Activated CD4-positive, alpha-beta memory T cell treated with anti-CD3 and anti-CD28 coated beads for 36 hours (primary cell): Measurements from ENCODE around the gene KCNJ13. TPM values are rescaled to one million over a fixed set of nuclear protein-coding genes. Genes with fewer than 3 reads are reported as not detected.
"Not testable (repeated sequence)": the region's sequence is repeated elsewhere in the genome, so short reads cannot be mapped to it uniquely, and the experiment has no call there.

Experiments used
- CTCF ChIA-PET: fragments of 350-600 bp; sonication (Branson Sonifier 250); formaldehyde crosslinking; loops from one replicate; lab custom pipeline; 2021; ENCODE audit warnings: antibody characterized with exemption, inconsistent platforms; lab: Charles Lee
- POLR2A ChIA-PET: fragments of 350-600 bp; sonication (Branson Sonifier 250); formaldehyde crosslinking; loops from one replicate; lab custom pipeline; 2021; ENCODE audit warnings: antibody characterized with exemption; lab: Charles Lee
- DNase-seq: peaks from one replicate; pipeline ENCODE4 v3.0.0-alpha.2; 2020
- H3K27ac Mint-ChIP-seq: one replicate; pipeline ENCODE4 v1.8.0; 2021; ENCODE audit warnings: mixed read lengths
- H3K27me3 Mint-ChIP-seq: one replicate; pipeline ENCODE4 v1.8.0; 2021; ENCODE audit warnings: mixed read lengths
- H3K36me3 Mint-ChIP-seq: one replicate; pipeline ENCODE4 v1.8.0; 2021; ENCODE audit warnings: mixed read lengths
- H3K4me1 Mint-ChIP-seq: one replicate; pipeline ENCODE4 v1.8.0; 2021; ENCODE audit warnings: low read depth, mixed read lengths
- H3K4me3 Mint-ChIP-seq: one replicate; pipeline ENCODE4 v1.8.0; 2021; ENCODE audit warnings: mild to moderate bottlenecking, mixed read lengths
- H3K9me3 Mint-ChIP-seq: one replicate; pipeline ENCODE4 v1.8.0; 2021; ENCODE audit warnings: mixed read lengths
- intact Hi-C: fragments of 100-400 bp; cut with micrococcal nuclease; formaldehyde crosslinking; loops from one replicate; pipeline ENCODE4 v1.15.1; 2023
- total RNA-seq, 2 experiments: library from RNA; stranded (reverse); gene quantifications; one replicate each; pipeline ENCODE4 v1.2.3, GENCODE V29; 2021

KCNJ13 gene
- total RNA-seq, 2 experiments from 2014 or later, result not detected

GRCh38 chr2:232721261-232721660 lies 55.1 kb downstream of the KCNJ13 start:
- POLR2A ChIA-PET, result no interaction called here
- CTCF ChIA-PET, result no interaction called here
- Mint-ChIP-seq H3K4me1 (peaks cover 25% of the 10 kb centered on the region), H3K36me3 (peaks cover 45% of the 10 kb centered on the region), H3K4me3 (no peak overlapping the region), H3K27me3 (no peaks in the 10 kb centered on the region), H3K27ac (peak overlapping the region; percentile 1), H3K9me3 (peaks cover 7% of the 10 kb centered on the region)
- intact Hi-C loops, result no loop called here
- DNase-seq, result no peak

GRCh38 chr2:232720056-232720455 lies 56.3 kb downstream of the KCNJ13 start:
- CTCF ChIA-PET, H3K27me3 Mint-ChIP-seq, DNase-seq, intact Hi-C loops, H3K27ac Mint-ChIP-seq, H3K9me3 Mint-ChIP-seq, H3K4me3 Mint-ChIP-seq, POLR2A ChIA-PET: not testable (repeated sequence)
- Mint-ChIP-seq H3K36me3 (peaks cover 47% of the 10 kb centered on the region), H3K4me1 (peaks cover 30% of the 10 kb centered on the region)

Other genes with a start within 250 kb of the KCNJ13 start
- gene CHRNG, start 236.9 kb downstream of the KCNJ13 start, total RNA-seq, result not detected
- 1 to 10 TPM; 5.8 to 7.2 TPM for gene TIGD1, start 226.0 kb downstream of the KCNJ13 start, total RNA-seq
- 10 to 100 TPM; 51.7 to 55.7 TPM for gene EIF4E2, start 225.9 kb downstream of the KCNJ13 start, total RNA-seq
- 1 to 10 TPM in 1 of 2 experiments, under 1 TPM in 1; 0.61 to 1.2 TPM for gene EFHD1, start 143.0 kb downstream of the KCNJ13 start, total RNA-seq
- gene GIGYF2, start 79.2 kb downstream of the KCNJ13 start, total RNA-seq, result 10 to 100 TPM; 50.0 to 51.4 TPM
- 1 to 10 TPM in 1 of 2 experiments, under 1 TPM in 1; 0.85 to 1.7 TPM for gene SNORC, start 93.7 kb upstream of the KCNJ13 start, total RNA-seq
- gene NGEF, start 236.7 kb upstream of the KCNJ13 start, total RNA-seq, result 1 to 10 TPM; 4.2 to 5.4 TPM